ENCODE data around the gene PTPN4.

The PTPN4 gene

GRCh38 chr2:119735565-119735964 is 24.2 kb upstream of the PTPN4 start:
- DNase-seq, result no peak

DNA sequence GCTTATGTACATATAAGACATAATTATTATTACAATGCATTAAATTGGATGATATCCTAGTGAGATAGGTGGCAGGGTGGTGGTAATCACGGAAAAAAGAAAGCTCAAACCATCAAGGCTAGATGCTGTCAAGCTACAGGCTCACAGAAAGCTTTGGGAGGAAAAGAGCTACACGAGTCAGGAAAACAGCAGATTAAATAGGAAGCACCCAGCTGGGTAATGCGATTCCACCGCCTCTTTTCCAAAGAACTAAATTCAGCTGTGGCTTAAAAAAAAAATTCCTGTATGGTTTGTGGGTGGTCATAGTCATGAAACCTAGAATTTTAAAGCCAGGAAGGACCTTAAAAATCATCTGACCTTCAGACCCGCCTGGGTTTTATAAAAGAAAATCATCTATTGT is 23.7 kb upstream of the PTPN4 start:
- DNase-seq, result no peak

DNA sequence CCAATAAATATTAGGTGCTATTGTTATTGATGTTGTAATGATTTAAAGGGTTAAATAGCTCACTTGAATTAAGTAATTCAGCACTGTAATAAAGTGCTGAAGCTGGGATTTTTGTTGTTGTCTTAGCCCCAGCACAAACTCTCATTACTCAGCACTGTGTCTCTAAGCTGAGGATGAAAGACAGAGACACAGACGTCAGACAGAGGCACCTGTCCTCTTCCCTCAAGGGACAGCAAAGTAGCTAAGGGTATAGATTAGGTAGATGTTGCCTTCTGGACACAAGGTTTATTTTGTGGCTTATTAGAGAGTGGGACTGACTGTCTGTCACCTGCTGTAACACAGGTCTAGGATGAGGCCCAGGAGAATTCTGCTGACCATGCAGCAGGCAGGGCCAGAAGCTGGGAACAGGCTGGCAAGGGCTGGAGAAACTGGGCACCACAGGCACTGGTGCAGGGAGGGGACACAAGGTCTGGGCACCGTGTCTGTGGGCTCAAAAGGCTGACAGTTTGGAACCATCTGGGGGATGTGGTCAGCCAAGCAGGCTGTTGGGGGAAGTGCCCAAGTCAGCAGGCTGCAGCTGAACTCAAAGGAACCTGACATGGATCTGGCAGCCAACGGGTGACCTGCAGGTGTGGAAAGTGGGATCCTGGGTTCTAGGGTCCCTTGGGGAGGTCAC is 20.0 kb upstream of the PTPN4 start:
- no peak for DNase-seq

GRCh38 chr2:119741001-119741400 is 18.7 kb upstream of the PTPN4 start:
- no peak for DNase-seq

DNA sequence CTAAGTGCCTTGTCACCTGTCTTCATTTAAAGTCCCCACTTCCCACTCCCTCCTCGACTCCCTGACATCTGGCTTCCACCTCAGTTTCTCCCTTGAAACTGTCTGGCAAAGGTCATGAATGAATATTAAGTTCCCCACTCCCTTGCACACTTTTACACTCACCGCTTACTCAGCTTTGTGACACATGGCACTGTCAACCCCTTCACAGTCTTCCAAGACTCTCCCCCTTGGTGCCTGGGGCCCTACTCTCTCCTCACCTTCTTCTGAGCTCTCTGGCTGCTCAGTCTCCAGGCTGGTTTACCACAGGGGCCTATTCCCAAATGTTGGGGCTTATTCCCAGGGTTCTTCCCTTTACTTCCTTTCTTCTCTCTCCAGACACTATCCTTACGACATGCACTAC is 17.9 kb upstream of the PTPN4 start:
- no peak for DNase-seq

- no peak for DNase-seq
These were observed 15.3 kb upstream of the PTPN4 start for GRCh38 chr2:119744335-119744939.

DNA sequence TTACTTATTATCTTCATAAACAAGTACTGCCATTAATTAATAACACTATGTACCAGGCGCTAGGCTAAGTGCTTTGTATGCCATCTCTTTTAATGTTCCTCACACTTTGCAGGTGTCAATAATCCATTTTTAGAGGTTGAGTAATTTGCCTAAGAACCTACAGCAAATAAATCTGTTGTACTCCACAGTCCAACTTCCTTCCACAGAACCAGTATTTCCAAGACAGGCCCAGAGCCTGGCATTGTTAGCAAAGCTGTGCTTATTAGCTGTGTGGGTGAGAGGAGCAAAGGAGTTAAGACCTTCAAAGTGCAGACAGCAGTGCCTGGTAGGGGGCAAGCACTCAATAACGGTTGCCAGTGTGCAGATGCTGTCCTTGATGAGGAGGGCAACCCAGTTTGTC is 14.2 kb upstream of the PTPN4 start:
- no peak for DNase-seq

GRCh38 chr2:119746836-119747686 is 12.7 kb upstream of the PTPN4 start:
- no peak for DNase-seq

- no peak for DNase-seq
These were observed 11.6 kb upstream of the PTPN4 start for GRCh38 chr2:119748135-119748534.

GRCh38 chr2:119749477-119750012 is 10.2 kb upstream of the PTPN4 start:
- no peak for DNase-seq

- no peak for DNase-seq
These were observed 8.0 kb upstream of the PTPN4 start for GRCh38 chr2:119751706-119752105.

DNA sequence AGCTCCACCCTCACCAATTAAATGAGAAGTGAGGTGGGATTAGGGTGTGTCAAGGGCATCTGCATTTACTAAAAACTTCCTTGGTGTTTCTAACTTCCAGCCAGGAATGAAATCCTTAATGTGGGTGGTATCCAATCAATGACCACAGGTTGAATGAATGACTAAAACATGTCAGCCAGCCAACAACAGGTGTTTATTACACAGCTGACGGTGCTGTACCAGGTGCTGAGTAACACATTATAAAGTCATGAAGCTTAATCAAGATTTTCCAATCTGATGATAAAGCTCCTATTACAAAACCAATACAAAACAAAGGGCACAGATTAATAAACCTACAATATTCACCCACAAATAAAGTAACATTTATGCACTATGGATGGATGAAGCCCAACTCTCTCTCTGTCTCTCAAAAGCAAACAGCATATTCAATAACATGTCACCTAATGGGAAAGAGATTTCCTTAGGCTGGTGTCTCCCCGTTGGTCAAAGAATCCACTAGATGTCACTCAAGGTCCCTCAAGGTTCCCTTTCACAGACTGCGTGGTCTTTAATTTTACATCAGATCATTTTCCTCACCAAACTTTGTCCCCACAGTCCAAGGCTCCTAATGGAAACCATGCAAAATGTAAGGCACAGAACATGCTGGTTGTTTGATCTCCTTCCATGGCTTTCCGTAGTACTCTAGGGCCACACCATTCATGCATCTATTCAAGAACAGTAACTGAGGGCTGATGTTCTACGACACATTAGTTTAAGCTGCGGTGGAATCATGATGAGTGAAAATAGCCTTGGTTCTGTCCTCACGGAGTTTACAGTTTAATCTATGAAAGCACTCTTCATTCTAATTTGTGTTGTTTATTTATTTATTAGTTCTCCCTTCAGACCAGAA is 6.4 kb upstream of the PTPN4 start:
- peak; percentile 66 for DNase-seq

- DNase-seq, result no peak
These were observed 5.8 kb upstream of the PTPN4 start for GRCh38 chr2:119753930-119754321.

GRCh38 chr2:119755906-119756305 is 3.8 kb upstream of the PTPN4 start:
- DNase-seq, result no peak

DNA sequence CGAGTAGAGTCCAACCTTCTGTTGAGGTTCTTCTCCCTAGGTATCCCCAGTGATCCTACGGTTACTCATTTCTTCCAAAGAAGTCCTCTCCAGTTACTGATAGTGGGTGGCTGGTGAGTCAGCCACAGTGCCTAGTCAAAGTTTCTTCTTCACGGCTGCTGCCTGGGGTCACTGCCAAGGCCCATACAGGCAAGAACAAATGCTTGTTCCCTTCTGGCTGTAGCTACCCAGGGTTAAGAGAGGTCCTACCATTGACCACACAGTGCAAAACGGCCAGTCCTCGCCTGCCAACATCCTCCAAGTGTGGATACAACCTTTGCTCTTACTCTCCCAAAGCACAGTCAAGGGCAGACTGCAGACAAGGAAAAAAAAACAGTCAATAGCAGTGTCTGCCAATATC is 2.9 kb upstream of the PTPN4 start:
- DNase-seq, result no peak

DNA sequence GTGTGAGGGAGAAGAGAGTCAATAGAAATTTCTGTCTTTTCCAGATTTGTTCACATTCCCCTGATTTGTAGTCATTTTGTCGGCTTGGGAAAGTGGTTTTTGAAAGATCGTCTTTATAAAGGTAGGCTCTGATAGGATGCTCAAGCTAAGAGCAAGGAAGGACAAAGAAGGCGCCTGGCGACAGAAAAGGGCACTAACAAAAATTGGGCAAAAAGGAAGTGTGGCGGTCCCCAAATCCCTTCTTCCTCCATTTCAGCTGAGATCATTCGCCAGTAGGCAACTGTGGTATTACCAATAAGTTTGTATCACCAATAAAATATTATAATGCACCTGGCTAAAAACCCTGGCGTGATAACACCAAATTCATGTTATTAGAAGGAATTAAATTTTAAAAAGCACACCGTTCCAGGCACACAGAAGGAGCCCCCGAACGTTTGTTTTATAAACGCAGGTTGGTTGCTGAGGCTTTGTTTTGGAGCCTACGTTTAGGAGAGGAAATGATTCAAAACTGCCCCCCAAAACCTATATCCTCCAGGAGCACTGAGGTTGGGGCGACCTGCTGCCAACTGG is 756 bp upstream of the PTPN4 start:
- no peak for DNase-seq

DNA sequence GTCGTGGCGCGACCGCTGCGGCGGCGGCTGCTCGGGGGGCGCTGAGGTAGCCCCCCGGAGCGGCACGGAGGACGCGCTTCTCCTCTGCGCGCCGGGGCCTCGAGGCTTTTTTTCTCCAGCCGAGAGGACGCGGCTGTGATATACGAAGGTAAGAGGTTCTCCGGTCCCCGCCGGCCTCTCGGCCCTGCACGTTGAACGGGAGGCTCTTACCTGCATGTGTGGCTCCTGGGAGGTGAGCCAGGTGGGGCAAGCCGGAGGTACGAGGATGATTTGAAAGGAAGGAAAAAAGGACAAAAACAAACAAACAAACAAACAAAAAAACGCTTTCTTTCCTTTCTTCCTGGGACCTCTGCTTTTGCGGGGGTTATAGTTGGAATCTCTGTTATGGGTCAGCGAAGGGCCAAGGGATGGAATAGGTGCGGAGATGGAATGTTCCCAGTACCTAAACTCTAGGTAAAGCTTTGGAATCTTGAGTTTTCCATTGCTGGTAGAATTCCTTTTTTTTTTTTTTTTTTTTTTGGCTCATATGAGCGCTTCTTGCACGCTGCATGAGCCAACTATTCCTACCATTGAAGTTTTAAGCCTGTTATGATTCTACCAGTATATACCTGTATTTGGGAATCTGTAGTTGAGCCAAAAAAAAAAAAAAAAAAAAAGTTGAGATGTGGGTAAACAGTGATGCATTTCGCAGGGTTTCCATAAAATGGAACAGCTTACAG is 674 bp downstream of the PTPN4 start:
- DNase-seq, result no peak

DNA sequence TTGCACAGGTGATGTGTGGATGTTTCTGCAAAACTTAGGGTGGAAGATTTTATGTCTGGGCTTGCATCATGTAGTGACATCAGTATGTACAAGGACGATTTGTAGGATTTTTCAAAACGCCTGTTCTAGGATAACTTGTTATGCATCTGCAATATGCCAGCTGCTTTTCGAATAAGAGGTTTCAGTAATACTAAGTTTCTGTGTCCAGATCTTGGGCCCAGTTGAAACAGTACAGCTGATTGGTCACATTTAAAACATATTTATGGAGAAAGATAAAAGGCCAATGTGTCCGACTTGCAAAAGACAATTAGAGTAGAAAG is 1.2 kb downstream of the PTPN4 start:
- no peak for DNase-seq

DNA sequence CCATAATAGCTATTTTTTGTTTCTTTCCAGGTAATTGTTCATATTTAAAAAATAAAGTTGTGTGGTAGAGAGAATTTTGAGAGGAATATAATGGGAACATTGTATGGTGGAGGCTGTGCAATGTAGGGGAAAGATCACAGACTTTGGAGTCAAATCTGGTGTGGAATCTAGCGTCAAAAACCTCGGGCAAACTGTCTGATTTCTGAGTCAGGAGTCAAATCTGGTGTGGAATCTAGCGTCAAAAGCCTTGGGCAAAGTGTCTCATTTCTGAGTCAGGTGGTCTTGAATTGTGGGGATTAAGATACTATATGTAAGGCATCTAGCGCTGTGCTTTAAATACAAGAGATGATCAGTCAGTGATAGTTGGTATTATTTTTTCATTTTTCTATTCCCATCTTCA is 5.1 kb downstream of the PTPN4 start:
- DNase-seq, result no peak

GRCh38 chr2:119765433-119766002 is 5.8 kb downstream of the PTPN4 start:
- no peak for DNase-seq

- DNase-seq, result no peak
These were observed 7.2 kb downstream of the PTPN4 start for GRCh38 chr2:119766944-119767343.

- no peak for DNase-seq
These were observed 9.0 kb downstream of the PTPN4 start for GRCh38 chr2:119768742-119769141.

Data from CD4-positive, alpha-beta T cell treated with Interleukin-4 for 4 hours (primary cell).